Measurements from ENCODE around the gene PPIH. TPM values are rescaled to one million over a fixed set of nuclear protein-coding genes. Genes with fewer than 3 reads are reported as not detected.
"Not testable (repeated sequence)": the region's sequence is repeated elsewhere in the genome, so short reads cannot be mapped to it uniquely, and the experiment has no call there.

PPIH gene
- total RNA-seq, 6 experiments from 2014 or later = 30.0 to 45.6 (median 40.0) TPM

DNA sequence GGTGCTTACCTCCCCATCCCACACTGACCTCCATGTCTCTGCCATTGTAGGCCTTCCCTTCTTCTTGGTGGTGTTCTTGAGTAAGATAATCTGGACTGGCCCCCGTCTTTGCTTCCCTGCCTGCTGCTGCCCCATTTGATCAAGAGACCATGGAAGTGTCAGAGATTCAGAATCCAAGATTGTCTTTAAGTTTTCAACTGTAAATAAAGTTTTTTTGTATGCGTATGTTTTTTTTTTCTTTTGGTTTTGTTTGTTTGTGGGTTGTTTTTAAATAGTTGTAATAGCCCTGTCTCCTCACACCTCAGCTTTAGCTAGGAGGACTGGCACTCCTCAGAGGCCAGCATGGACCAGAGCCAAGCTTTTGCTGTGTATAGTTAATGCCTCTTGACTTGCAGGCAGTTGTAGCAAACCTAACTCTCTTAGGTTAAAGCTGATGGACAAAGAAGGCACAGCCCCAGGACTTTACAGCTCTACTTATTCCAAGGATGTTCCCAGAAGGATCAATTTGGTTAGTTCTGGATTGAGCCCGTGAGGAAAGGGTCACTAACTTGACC is 18.4 kb downstream of the PPIH start:
- no peaks in the 10 kb centered on the region for H3K9me3 Mint-ChIP-seq
- TF ChIP-seq, protein P1, sequence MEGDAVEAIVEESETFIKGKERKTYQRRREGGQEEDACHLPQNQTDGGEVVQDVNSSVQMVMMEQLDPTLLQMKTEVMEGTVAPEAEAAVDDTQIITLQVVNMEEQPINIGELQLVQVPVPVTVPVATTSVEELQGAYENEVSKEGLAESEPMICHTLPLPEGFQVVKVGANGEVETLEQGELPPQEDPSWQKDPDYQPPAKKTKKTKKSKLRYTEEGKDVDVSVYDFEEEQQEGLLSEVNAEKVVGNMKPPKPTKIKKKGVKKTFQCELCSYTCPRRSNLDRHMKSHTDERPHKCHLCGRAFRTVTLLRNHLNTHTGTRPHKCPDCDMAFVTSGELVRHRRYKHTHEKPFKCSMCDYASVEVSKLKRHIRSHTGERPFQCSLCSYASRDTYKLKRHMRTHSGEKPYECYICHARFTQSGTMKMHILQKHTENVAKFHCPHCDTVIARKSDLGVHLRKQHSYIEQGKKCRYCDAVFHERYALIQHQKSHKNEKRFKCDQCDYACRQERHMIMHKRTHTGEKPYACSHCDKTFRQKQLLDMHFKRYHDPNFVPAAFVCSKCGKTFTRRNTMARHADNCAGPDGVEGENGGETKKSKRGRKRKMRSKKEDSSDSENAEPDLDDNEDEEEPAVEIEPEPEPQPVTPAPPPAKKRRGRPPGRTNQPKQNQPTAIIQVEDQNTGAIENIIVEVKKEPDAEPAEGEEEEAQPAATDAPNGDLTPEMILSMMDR (IDR thresholded peaks at IDR 0.05) = no peak
- no peak overlapping the region for H3K27ac Mint-ChIP-seq
- no peak for DNase-seq
- H3K27me3 Mint-ChIP-seq (ENCODE audit: insufficient read depth) = no peaks in the 10 kb centered on the region; the same call in 1 of the 2 replicates
- peaks cover 37% of the 10 kb centered on the region for H3K4me1 Mint-ChIP-seq (ENCODE audit: low read depth)
- H3K4me3 Mint-ChIP-seq = no peak overlapping the region
- H3K36me3 Mint-ChIP-seq (ENCODE audit: low read depth) = peaks cover 5% of the 10 kb centered on the region

DNA sequence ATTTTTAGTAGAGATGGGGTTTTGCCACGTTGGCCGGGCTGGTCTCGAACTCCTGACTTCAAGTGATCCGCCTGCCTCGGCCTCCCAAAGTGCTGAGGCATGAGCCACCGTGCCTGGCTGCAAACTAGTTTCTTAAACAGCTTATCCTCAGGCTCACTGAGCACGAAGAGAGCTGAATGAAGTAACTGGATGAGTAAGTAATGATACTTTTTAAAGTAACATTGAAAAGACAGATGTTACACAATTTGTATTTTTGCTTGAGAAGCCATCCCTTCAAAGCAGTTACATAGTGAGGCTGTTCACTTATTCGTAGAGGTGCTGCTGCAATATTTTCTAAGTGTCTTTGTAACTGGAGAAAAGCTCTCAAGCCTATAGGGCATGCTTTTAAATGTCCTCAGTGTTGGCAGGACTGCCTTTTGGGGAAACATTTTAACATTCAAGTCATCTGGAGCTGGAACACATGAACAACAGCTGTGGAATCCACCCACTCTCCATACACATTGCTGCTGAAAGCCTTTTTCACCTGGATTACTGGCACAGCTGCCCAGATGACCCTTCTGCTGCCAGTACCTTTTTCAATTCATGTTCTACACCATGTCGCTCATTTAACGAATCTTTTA is 21.3 kb downstream of the PPIH start:
- Mint-ChIP-seq H3K4me3 (no peak overlapping the region), H3K36me3 (ENCODE audit: low read depth) (peaks cover 18% of the 10 kb centered on the region), H3K4me1 (ENCODE audit: low read depth) (peaks cover 48% of the 10 kb centered on the region), H3K27me3 (ENCODE audit: insufficient read depth) (peaks cover 6% of the 10 kb centered on the region), H3K9me3 (no peaks in the 10 kb centered on the region), H3K27ac (peak overlapping the region; percentile 59)
- DNase-seq = peak; percentile 72
- TF ChIP-seq, protein P1 (IDR thresholded peaks at IDR 0.05) = no peak

DNA sequence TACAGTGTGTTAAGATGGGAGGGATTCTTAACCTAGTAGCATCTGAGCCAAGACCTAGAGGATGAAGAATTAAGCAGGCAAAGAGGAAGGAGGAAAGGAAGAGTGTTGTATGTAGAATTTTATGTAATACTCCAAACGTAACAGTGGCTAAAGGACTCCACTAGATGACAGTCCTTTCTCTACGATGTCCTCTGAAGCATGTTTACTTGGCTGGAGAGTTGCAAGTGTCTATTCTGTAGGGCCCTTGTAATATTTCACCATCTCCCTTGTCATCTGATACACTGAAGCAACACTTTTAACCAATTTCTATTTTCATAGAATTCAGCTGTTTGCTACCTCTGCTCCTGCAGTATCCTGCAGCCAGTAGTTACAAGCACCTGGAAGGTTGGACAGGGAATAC is 21.8 kb downstream of the PPIH start:
- Mint-ChIP-seq H3K36me3 (ENCODE audit: low read depth) (peaks cover 24% of the 10 kb centered on the region), H3K27me3 (ENCODE audit: insufficient read depth) (peaks cover 6% of the 10 kb centered on the region), H3K27ac (peak overlapping the region; percentile 59), H3K4me1 (ENCODE audit: low read depth) (peaks cover 53% of the 10 kb centered on the region), H3K9me3 (no peaks in the 10 kb centered on the region), H3K4me3 (peak overlapping the region; percentile 87)
- DNase-seq = no peak
- TF ChIP-seq, protein P1 (IDR thresholded peaks at IDR 0.05) = no peak

DNA sequence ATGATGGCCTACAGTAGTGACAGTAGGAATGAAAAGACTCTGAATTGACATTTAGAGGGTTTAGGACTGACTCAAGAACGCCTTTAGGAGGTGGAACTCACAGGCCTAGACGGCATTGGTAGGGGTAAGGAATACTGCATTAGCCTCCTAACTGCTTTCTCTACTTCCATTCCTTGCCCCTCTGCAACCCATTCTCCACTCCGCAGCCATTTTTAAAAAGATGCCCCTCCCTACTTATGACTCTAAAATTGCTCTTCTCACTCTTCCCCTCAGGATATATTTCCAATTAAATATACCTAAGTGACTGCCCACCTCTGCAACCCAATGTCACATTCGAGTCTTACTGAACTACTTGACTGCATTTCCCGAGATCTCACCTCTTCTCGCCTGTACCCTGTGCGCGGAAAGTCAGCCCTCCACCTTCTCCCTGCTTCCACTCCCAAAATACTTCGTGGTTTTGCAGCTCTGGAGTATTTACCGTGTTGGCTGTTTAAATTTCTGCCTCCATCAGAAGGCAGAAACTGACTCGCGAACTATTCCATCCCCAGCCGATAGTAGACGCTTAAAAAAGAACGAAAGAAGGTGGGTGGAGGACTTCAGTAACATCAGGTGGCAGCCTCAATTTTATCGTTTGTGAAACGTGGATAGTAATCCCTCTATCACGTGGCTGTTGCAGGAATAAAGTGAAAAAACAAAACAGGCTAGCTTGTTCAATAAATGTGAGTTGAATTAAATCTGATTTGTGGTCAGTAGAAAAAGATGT is 22.9 kb downstream of the PPIH start:
- TF ChIP-seq, protein P1 (IDR thresholded peaks at IDR 0.05) = no peak
- peaks cover 29% of the 10 kb centered on the region for H3K36me3 Mint-ChIP-seq (ENCODE audit: low read depth)
- H3K9me3 Mint-ChIP-seq = no peaks in the 10 kb centered on the region
- H3K4me1 Mint-ChIP-seq (ENCODE audit: low read depth) = peaks cover 64% of the 10 kb centered on the region
- H3K27me3 Mint-ChIP-seq (ENCODE audit: insufficient read depth) = peaks cover 6% of the 10 kb centered on the region
- peak overlapping the region; percentile 98 for H3K27ac Mint-ChIP-seq
- H3K4me3 Mint-ChIP-seq = peak overlapping the region; percentile 87
- DNase-seq = peak; percentile 28

DNA sequence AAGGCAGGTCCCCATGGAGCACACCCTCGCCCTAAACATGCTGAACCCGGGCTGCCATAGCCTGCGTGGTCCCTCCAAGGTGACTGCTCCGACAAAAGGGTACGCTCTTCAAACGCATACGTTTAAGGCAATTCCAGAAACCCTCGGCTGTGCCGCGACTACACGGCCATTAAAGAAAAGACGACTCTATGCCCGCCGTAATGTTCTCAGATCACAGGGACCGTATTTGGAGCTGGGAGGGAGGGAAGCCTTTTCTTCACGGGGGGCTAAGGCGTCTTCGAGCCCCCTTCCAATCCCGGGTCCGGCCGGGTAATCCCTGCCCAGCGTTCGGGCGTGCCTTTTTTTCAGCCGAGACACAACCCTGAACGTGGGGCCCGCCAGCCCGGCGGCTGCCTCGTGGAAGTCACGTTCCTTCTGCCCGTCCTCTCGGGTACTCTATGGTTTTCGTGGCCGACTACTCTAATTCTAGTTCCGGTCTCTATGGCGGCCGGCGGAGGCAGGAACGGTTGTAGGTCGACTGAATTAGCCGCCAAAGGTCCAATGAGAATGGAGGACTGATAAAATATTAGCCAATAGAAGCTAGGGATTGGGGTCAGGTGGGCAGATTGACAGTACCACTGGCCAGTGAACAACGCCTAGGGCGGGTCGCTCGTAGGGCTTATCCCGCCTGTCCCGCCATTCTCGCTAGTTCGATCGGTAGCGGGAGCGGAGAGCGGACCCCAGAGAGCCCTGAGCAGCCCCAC is 23.7 kb downstream of the PPIH start, which contains the start of gene YBX1:
Gene YBX1 (plus strand): TSS at position 678 of the 743 bp plus-strand sequence. CDS start 148 bp downstream, outside the sequence.
- H3K36me3 Mint-ChIP-seq (ENCODE audit: low read depth) = peaks cover 24% of the 10 kb centered on the region
- H3K27me3 Mint-ChIP-seq (ENCODE audit: insufficient read depth) = peaks cover 6% of the 10 kb centered on the region
- peak within 1 kb of the TSS; percentile 99 for H3K4me3 Mint-ChIP-seq
- H3K4me1 Mint-ChIP-seq (ENCODE audit: low read depth) = peaks cover 72% of the 10 kb centered on the region
- H3K9me3 Mint-ChIP-seq = no peaks in the 10 kb centered on the region
- peak within 1 kb of the TSS; percentile 98 for H3K27ac Mint-ChIP-seq
- TF ChIP-seq, protein P1 (IDR thresholded peaks at IDR 0.05) = no peak
- peak; percentile 100 for DNase-seq

DNA sequence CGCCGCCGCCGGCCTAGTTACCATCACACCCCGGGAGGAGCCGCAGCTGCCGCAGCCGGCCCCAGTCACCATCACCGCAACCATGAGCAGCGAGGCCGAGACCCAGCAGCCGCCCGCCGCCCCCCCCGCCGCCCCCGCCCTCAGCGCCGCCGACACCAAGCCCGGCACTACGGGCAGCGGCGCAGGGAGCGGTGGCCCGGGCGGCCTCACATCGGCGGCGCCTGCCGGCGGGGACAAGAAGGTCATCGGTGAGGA is 24.2 kb downstream of the PPIH start:
- Mint-ChIP-seq H3K36me3 (ENCODE audit: low read depth) (peaks cover 24% of the 10 kb centered on the region), H3K4me1 (ENCODE audit: low read depth) (peaks cover 76% of the 10 kb centered on the region), H3K4me3 (peak overlapping the region; percentile 87), H3K27ac (peak overlapping the region; percentile 98)
- H3K27me3 Mint-ChIP-seq (ENCODE audit: insufficient read depth); DNase-seq; H3K9me3 Mint-ChIP-seq: not testable (repeated sequence)
